ENCODE measurements around the gene RHBDL2. TPM values are rescaled to one million over a fixed set of nuclear protein-coding genes. Genes with fewer than 3 reads are reported as not detected.

The RHBDL2 gene
- polyA plus RNA-seq, 4 donors: 1.0 to 1.4 (median 1.1) TPM

Other genes starting within 250 kb of the RHBDL2 start
- gene RRAGC, start 82.1 kb downstream of the RHBDL2 start, polyA plus RNA-seq (ENCODE audit: insufficient read length in 4 of 4): 10 to 100 TPM; 33.3 to 40.1 (median 39.3) TPM
- 10 to 100 TPM; 31.5 to 38.0 (median 34.1) TPM for gene MYCBP, start 68.5 kb downstream of the RHBDL2 start, polyA plus RNA-seq (ENCODE audit: insufficient read length in 4 of 4)
- under 1 TPM in 3 of 4 donors, not detected in 1; 0.10 to 0.39 (median 0.37) TPM for gene GJA9, start 60.2 kb downstream of the RHBDL2 start, polyA plus RNA-seq (ENCODE audit: insufficient read length in 4 of 4)
- gene AKIRIN1, start 49.4 kb upstream of the RHBDL2 start, polyA plus RNA-seq (ENCODE audit: insufficient read length in 4 of 4): 100 to 1,000 TPM in 3 of 4 donors, 10 to 100 TPM in 1; 86.2 to 123 (median 116) TPM
- gene NDUFS5, start 84.5 kb upstream of the RHBDL2 start, polyA plus RNA-seq (ENCODE audit: insufficient read length in 4 of 4): 100 to 1,000 TPM; 270 to 313 (median 282) TPM